Common myeloid progenitor, CD34-positive (primary cell): ENCODE results near the gene KCNQ5.

Experiments used
- CTCF ChIA-PET: fragments of 350-600 bp; sonication (Branson Sonifier 250); formaldehyde crosslinking; loops from one replicate; lab custom pipeline; 2021; ENCODE audit warnings: antibody characterized with exemption; lab: Charles Lee
- POLR2A ChIA-PET: fragments of 350-600 bp; sonication (Branson Sonifier 250); formaldehyde crosslinking; loops from one replicate; lab custom pipeline; 2021; ENCODE audit warnings: antibody characterized with exemption; lab: Charles Lee
- DNase-seq, 3 donors: peaks; one replicate each; pipeline versions ENCODE4 v3.0.0 to v3.0.0-alpha.2; 2013
- H3K27ac ChIP-seq, 2 experiments: 1 replicate in 1 of 2; 2 replicates in 1 of 2; pipeline ENCODE4 v1.7.0; 2013; ENCODE audit warnings: inconsistent platforms in 2 of 2, low read length in 2 of 2, mild to moderate bottlenecking in 2 of 2, low read depth in 1 of 2, moderate library complexity in 1 of 2; ENCODE audit not compliant: severe bottlenecking in 2 of 2, insufficient read depth in 1 of 2, poor library complexity in 1 of 2
- H3K27me3 ChIP-seq, 5 experiments: replicated peaks in 2 of 5; 1 replicate in 3 of 5; 2 replicates in 2 of 5; pipeline versions ENCODE4 v1.6.1 to v1.7.0; 2013; ENCODE audit warnings: low read length in 4 of 5, mild to moderate bottlenecking in 2 of 5, moderate library complexity in 2 of 5, inconsistent platforms in 1 of 5; ENCODE audit not compliant: insufficient read depth in 5 of 5, control insufficient read depth in 4 of 5
- H3K36me3 ChIP-seq, 4 experiments: 1 replicate in 2 of 4; 2 replicates in 2 of 4; pipeline versions ENCODE4 v1.6.1 to v1.7.0; 2013; ENCODE audit warnings: low read length in 3 of 4, control low read depth in 1 of 4, mild to moderate bottlenecking in 1 of 4; ENCODE audit not compliant: control insufficient read depth in 4 of 4, insufficient read depth in 4 of 4
- H3K4me1 ChIP-seq, 4 experiments: 1 replicate in 3 of 4; 2 replicates in 1 of 4; pipeline versions ENCODE4 v1.6.1 to v1.7.1; 2013; ENCODE audit warnings: low read length in 3 of 4, mild to moderate bottlenecking in 3 of 4, control low read depth in 1 of 4, inconsistent platforms in 1 of 4, moderate library complexity in 1 of 4; ENCODE audit not compliant: control insufficient read depth in 4 of 4, insufficient read depth in 4 of 4; ENCODE audit errors: control extremely low read depth in 1 of 4
- H3K4me3 ChIP-seq, 7 experiments: 1 replicate in 4 of 7; 2 replicates in 3 of 7; pipeline versions ENCODE4 v1.5.1 to v1.7.0; 2013; ENCODE audit warnings: mild to moderate bottlenecking in 7 of 7, low read length in 6 of 7, moderate library complexity in 6 of 7, inconsistent platforms in 2 of 7, low read depth in 2 of 7, control low read depth in 1 of 7; ENCODE audit not compliant: insufficient read depth in 4 of 7, control insufficient read depth in 1 of 7; ENCODE audit errors: extremely low read depth in 1 of 7
- H3K9me3 ChIP-seq, 5 experiments: 1 replicate in 4 of 5; 2 replicates in 1 of 5; pipeline versions ENCODE4 v1.6.1 to v1.7.1; 2013; ENCODE audit warnings: low read length in 4 of 5, mild to moderate bottlenecking in 2 of 5, inconsistent platforms in 1 of 5, low read depth in 1 of 5, moderate library complexity in 1 of 5; ENCODE audit not compliant: control insufficient read depth in 4 of 5, insufficient read depth in 2 of 5; ENCODE audit errors: control extremely low read depth in 1 of 5
- WGBS: methylation state at CpG from one replicate; pipeline ENCODE4 v1.1.5; 2013; ENCODE audit not compliant: insufficient coverage; 5-methylcytosine and 5-hydroxymethylcytosine counted together

The KCNQ5 gene

DNA sequence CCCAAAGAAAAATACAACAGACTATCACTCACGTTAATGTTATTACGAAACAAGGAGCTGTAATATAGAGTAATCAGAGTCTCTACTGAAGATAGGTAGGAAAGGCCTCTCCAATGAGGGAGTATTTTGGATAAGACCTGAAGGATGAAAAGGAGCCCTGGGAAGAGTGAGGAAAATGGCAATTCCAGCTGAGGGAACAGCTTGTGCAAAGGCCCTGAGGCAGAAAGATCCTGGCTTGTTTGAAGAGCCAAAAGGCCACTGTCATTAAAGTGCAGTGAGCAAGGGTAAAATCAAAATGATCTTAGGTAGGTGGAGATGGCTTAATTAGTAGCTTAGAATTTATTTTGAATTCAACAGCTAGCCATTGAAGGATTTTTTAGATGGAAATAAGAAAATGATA is 464.9 kb downstream of the KCNQ5 start:
- H3K36me3 ChIP-seq = peaks cover 0 to 7% (median 2%) of the 10 kb centered on the region in 4 experiments
- peaks cover 0 to 3% (median 0%) of the 10 kb centered on the region in 5 experiments for H3K9me3 ChIP-seq
- ChIA-PET CTCF (interaction anchor here (1.2 kb wide), 1 partner anchor 471 kb away, joined by 3 read pairs; no protein-coding TSS in a partner anchor), POLR2A (no interaction called here)
- no peaks in the 10 kb centered on the region for H3K27me3 ChIP-seq
- no CpG with 5 or more reads among the region's 2 CpGs for WGBS
- H3K4me1 ChIP-seq = no peaks in the 10 kb centered on the region
- H3K27ac ChIP-seq = no peak overlapping the region
- H3K4me3 ChIP-seq = no peak overlapping the region
- no peak for DNase-seq

GRCh38 chr6:73088138-73088813 is 466.4 kb downstream of the KCNQ5 start:
- CTCF ChIA-PET = no interaction called here
- Histone ChIP-seq H3K9me3 (peaks cover 0 to 3% (median 0%) of the 10 kb centered on the region in 5 experiments), H3K27ac (no peak overlapping the region), H3K4me1 (no peaks in the 10 kb centered on the region), H3K27me3 (no peaks in the 10 kb centered on the region), H3K4me3 (no peak overlapping the region), H3K36me3 (peaks cover 0 to 7% (median 2%) of the 10 kb centered on the region in 4 experiments)
- WGBS = 96% methylated on average over 4 of the region's 4 CpGs
- POLR2A ChIA-PET = no interaction called here
- DNase-seq = no peak

- H3K4me1 ChIP-seq = no peaks in the 10 kb centered on the region
- H3K27me3 ChIP-seq = no peaks in the 10 kb centered on the region
- H3K27ac ChIP-seq = no peak overlapping the region
- POLR2A ChIA-PET = no interaction called here
- CTCF ChIA-PET = no interaction called here
- 100% methylated on average over 1 of the region's 4 CpGs for WGBS
- no peak for DNase-seq
- H3K36me3 ChIP-seq = peaks cover 3 to 12% (median 5%) of the 10 kb centered on the region in 4 experiments
- no peak overlapping the region for H3K4me3 ChIP-seq
- no peaks in the 10 kb centered on the region for H3K9me3 ChIP-seq
Measured at GRCh38 chr6:73104921-73105320, 483.1 kb downstream of the KCNQ5 start.

DNA sequence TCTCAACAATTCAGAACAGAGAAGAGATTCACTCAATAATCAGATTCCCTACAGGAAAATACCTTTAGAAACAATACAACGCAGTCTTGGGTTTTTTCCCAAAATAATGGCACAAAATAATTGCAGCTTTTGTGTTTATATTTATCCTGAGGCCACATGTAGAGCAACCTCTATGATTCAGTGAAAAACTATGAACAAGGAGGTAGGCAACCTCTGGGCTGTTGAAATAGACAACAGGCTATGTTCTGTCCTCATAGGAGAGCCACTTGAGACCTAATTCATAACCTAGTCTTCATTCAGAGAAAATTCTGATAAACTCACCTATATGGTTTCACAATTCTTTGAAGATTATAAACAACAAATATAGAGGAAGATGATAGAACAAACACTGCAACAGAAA is 485.2 kb downstream of the KCNQ5 start:
- no peaks in the 10 kb centered on the region for H3K27me3 ChIP-seq
- CTCF ChIA-PET = no interaction called here
- peaks cover 3 to 20% (median 5%) of the 10 kb centered on the region in 4 experiments for H3K36me3 ChIP-seq
- no CpG with 5 or more reads among the region's 1 CpG for WGBS
- no peak overlapping the region for H3K27ac ChIP-seq
- H3K9me3 ChIP-seq = no peaks in the 10 kb centered on the region
- H3K4me1 ChIP-seq = no peaks in the 10 kb centered on the region
- POLR2A ChIA-PET = no interaction called here
- H3K4me3 ChIP-seq = no peak overlapping the region
- DNase-seq = no peak

- no peak overlapping the region for H3K4me3 ChIP-seq
- no peaks in the 10 kb centered on the region for H3K27me3 ChIP-seq
- no peak for DNase-seq
- POLR2A ChIA-PET = no interaction called here
- CTCF ChIA-PET = interaction anchor here (1.8 kb wide), 1 partner anchor 492 kb away, joined by 5 read pairs; no protein-coding TSS in a partner anchor
- H3K4me1 ChIP-seq = no peaks in the 10 kb centered on the region
- 100% methylated on average over 1 of the region's 3 CpGs for WGBS
- no peaks in the 10 kb centered on the region for H3K9me3 ChIP-seq
- peaks cover 3 to 24% (median 6%) of the 10 kb centered on the region in 4 experiments for H3K36me3 ChIP-seq
- no peak overlapping the region for H3K27ac ChIP-seq
Measured at GRCh38 chr6:73108949-73109348, 487.1 kb downstream of the KCNQ5 start.

DNA sequence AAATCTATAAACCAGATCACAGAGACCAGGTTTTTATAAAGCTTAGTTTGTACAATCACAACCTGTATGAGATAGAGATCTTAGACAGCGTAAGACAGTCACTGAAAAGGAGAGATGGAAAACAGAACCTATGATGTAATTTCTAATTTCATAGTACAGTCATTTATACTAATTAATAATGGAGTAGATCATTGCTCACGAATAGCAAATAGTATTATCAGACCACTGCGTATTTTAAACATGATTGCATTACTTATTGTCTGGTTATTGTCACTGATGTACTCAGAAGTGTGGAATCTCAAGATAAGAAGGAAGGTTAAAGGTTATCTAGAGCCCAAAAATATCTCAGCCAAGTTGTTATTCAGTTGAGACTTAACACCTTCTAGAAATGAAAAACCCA is 487.8 kb downstream of the KCNQ5 start:
- peaks cover 3 to 29% (median 6%) of the 10 kb centered on the region in 4 experiments for H3K36me3 ChIP-seq
- no CpG with 5 or more reads among the region's 3 CpGs for WGBS
- no peaks in the 10 kb centered on the region for H3K27me3 ChIP-seq
- no peak for DNase-seq
- no peaks in the 10 kb centered on the region for H3K4me1 ChIP-seq
- no peaks in the 10 kb centered on the region for H3K9me3 ChIP-seq
- no peak overlapping the region for H3K4me3 ChIP-seq
- ChIA-PET POLR2A (no interaction called here), CTCF (interaction anchor here (1.8 kb wide), 1 partner anchor 493 kb away, joined by 5 read pairs; no protein-coding TSS in a partner anchor)
- no peak overlapping the region for H3K27ac ChIP-seq

DNA sequence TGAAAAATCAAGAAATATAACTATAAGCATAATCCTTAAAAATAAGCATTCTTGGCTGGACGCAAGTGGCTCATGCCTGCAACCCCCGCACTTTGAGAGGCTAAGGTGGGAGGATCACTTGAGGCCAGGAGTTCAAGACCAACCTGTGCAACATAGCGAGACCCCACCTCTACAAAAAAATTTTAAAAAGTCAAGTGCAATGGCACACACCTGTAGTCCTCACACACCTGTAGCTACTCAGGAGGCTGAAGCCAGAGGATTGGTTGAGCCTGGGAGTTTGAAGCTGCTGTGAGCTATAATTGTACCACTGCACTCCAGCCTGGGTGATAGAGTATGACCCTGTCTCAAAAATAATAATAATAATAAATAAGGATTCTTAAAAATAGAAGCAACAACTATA is 494.5 kb downstream of the KCNQ5 start:
- Histone ChIP-seq H3K27me3 (no peaks in the 10 kb centered on the region), H3K27ac (no peak overlapping the region), H3K9me3 (no peaks in the 10 kb centered on the region), H3K4me1 (no peaks in the 10 kb centered on the region), H3K4me3 (no peak overlapping the region), H3K36me3 (peaks cover 0 to 31% (median 7%) of the 10 kb centered on the region in 4 experiments)
- ChIA-PET POLR2A (no interaction called here), CTCF (interaction anchor here (1.5 kb wide), 1 partner anchor 10 kb away, joined by 3 read pairs; no protein-coding TSS in a partner anchor)
- no peak for DNase-seq
- WGBS = no CpG with 5 or more reads among the region's 3 CpGs
